ENCODE data around the gene NKD2.

DNA sequence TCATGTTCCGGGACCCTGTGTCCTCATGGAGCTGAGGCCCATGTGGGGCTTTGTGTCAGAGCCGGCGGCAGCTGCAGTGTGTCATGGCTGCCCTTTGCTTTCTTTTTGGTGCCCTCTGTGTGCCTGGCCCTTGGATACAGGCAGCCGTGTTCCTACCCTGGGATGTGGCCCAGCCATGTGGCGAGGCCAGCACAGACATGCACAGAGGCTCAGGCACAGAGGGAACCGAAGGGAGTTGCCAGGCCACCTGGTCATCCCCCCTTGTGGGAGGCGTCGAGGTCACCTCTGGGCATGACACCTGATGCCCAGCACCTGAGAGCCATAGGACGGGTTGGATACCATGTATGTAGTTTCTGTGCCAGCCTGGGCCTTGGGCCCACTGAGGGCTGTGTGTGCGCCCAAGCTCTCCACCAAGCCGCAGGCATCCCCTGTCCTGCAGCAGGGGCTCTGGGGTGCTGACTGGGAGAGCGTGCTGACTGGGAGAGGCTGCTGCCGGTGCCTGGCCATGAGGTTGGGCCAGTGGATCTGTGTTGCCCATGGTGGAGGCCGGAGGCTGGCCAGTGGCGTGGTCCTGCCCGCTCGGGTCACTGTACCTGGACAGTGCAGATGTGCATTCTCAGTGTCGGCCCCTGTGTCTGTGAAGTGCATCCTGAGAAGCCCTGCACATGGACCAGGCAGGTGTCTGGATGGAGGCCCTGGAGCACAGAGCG, 4.8 kb downstream of the NKD2 start:
- TF ChIP-seq CTCF (conservative IDR thresholded peaks at IDR 0.05; ENCODE audit: low read depth in 2 of 2) = no peak
- TF ChIP-seq, protein P1, sequence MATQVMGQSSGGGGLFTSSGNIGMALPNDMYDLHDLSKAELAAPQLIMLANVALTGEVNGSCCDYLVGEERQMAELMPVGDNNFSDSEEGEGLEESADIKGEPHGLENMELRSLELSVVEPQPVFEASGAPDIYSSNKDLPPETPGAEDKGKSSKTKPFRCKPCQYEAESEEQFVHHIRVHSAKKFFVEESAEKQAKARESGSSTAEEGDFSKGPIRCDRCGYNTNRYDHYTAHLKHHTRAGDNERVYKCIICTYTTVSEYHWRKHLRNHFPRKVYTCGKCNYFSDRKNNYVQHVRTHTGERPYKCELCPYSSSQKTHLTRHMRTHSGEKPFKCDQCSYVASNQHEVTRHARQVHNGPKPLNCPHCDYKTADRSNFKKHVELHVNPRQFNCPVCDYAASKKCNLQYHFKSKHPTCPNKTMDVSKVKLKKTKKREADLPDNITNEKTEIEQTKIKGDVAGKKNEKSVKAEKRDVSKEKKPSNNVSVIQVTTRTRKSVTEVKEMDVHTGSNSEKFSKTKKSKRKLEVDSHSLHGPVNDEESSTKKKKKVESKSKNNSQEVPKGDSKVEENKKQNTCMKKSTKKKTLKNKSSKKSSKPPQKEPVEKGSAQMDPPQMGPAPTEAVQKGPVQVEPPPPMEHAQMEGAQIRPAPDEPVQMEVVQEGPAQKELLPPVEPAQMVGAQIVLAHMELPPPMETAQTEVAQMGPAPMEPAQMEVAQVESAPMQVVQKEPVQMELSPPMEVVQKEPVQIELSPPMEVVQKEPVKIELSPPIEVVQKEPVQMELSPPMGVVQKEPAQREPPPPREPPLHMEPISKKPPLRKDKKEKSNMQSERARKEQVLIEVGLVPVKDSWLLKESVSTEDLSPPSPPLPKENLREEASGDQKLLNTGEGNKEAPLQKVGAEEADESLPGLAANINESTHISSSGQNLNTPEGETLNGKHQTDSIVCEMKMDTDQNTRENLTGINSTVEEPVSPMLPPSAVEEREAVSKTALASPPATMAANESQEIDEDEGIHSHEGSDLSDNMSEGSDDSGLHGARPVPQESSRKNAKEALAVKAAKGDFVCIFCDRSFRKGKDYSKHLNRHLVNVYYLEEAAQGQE (IDR thresholded peaks at IDR 0.05; ENCODE audit: unreplicated experiment) = no peak
- TF ChIP-seq POLR2AphosphoS5 (IDR thresholded peaks at IDR 0.05; ENCODE audit: low read depth) = no peak
- TF ChIP-seq EZH2 (IDR thresholded peaks at IDR 0.05; ENCODE audit: low read depth, unreplicated experiment) = no peak
- no peak for TF ChIP-seq JUNB (IDR thresholded peaks at IDR 0.05; ENCODE audit: unreplicated experiment)
- TF ChIP-seq EZH2phosphoT487 (IDR thresholded peaks at IDR 0.05; ENCODE audit: unreplicated experiment) = no peak
- TF ChIP-seq, protein P2, sequence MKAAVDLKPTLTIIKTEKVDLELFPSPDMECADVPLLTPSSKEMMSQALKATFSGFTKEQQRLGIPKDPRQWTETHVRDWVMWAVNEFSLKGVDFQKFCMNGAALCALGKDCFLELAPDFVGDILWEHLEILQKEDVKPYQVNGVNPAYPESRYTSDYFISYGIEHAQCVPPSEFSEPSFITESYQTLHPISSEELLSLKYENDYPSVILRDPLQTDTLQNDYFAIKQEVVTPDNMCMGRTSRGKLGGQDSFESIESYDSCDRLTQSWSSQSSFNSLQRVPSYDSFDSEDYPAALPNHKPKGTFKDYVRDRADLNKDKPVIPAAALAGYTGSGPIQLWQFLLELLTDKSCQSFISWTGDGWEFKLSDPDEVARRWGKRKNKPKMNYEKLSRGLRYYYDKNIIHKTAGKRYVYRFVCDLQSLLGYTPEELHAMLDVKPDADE (IDR thresholded peaks at IDR 0.05) = no peak
- no peak for TF ChIP-seq CREB1 (CRISPR knock-in tag; IDR thresholded peaks at IDR 0.05; ENCODE audit: low read depth)
- TF ChIP-seq NANOG (IDR thresholded peaks at IDR 0.05; ENCODE audit: borderline replicate concordance) = no peak
- no peak for TF ChIP-seq ZNF114 (CRISPR knock-in tag; IDR thresholded peaks at IDR 0.05)
- no peak for TF ChIP-seq ZNF331 (CRISPR knock-in tag; IDR thresholded peaks at IDR 0.05; ENCODE audit: low read depth)
- TF ChIP-seq STAT1 (IDR thresholded peaks at IDR 0.05; ENCODE audit: unreplicated experiment) = no peak
- TF ChIP-seq, protein P3, sequence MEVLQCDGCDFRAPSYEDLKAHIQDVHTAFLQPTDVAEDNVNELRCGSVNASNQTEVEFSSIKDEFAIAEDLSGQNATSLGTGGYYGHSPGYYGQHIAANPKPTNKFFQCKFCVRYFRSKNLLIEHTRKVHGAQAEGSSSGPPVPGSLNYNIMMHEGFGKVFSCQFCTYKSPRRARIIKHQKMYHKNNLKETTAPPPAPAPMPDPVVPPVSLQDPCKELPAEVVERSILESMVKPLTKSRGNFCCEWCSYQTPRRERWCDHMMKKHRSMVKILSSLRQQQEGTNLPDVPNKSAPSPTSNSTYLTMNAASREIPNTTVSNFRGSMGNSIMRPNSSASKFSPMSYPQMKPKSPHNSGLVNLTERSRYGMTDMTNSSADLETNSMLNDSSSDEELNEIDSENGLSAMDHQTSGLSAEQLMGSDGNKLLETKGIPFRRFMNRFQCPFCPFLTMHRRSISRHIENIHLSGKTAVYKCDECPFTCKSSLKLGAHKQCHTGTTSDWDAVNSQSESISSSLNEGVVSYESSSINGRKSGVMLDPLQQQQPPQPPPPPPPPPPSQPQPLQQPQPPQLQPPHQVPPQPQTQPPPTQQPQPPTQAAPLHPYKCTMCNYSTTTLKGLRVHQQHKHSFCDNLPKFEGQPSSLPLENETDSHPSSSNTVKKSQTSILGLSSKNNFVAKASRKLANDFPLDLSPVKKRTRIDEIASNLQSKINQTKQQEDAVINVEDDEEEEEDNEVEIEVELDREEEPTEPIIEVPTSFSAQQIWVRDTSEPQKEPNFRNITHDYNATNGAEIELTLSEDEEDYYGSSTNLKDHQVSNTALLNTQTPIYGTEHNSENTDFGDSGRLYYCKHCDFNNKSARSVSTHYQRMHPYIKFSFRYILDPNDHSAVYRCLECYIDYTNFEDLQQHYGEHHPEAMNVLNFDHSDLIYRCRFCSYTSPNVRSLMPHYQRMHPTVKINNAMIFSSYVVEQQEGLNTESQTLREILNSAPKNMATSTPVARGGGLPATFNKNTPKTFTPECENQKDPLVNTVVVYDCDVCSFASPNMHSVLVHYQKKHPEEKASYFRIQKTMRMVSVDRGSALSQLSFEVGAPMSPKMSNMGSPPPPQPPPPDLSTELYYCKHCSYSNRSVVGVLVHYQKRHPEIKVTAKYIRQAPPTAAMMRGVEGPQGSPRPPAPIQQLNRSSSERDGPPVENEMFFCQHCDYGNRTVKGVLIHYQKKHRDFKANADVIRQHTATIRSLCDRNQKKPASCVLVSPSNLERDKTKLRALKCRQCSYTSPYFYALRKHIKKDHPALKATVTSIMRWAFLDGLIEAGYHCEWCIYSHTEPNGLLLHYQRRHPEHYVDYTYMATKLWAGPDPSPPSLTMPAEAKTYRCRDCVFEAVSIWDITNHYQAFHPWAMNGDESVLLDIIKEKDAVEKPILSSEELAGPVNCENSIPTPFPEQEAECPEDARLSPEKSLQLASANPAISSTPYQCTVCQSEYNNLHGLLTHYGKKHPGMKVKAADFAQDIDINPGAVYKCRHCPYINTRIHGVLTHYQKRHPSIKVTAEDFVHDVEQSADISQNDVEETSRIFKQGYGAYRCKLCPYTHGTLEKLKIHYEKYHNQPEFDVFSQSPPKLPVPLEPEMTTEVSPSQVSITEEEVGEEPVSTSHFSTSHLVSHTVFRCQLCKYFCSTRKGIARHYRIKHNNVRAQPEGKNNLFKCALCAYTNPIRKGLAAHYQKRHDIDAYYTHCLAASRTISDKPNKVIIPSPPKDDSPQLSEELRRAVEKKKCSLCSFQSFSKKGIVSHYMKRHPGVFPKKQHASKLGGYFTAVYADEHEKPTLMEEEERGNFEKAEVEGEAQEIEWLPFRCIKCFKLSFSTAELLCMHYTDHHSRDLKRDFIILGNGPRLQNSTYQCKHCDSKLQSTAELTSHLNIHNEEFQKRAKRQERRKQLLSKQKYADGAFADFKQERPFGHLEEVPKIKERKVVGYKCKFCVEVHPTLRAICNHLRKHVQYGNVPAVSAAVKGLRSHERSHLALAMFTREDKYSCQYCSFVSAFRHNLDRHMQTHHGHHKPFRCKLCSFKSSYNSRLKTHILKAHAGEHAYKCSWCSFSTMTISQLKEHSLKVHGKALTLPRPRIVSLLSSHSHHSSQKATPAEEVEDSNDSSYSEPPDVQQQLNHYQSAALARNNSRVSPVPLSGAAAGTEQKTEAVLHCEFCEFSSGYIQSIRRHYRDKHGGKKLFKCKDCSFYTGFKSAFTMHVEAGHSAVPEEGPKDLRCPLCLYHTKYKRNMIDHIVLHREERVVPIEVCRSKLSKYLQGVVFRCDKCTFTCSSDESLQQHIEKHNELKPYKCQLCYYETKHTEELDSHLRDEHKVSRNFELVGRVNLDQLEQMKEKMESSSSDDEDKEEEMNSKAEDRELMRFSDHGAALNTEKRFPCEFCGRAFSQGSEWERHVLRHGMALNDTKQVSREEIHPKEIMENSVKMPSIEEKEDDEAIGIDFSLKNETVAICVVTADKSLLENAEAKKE (CRISPR knock-in tag; IDR thresholded peaks at IDR 0.05) = no peak

Measured in GM23338 (cell line).